GM18499 (cell line): ENCODE measurements around the gene MACROD2.

ENCODE experiments used
- ATAC-seq: cut with Tn5 transposase; IDR thresholded peaks from one replicate; pipeline ENCODE4 v1.9.1; 2021; ENCODE audit warnings: moderate number of reproducible peaks; ENCODE audit not compliant: insufficient read depth, unreplicated experiment

MACROD2 gene

DNA sequence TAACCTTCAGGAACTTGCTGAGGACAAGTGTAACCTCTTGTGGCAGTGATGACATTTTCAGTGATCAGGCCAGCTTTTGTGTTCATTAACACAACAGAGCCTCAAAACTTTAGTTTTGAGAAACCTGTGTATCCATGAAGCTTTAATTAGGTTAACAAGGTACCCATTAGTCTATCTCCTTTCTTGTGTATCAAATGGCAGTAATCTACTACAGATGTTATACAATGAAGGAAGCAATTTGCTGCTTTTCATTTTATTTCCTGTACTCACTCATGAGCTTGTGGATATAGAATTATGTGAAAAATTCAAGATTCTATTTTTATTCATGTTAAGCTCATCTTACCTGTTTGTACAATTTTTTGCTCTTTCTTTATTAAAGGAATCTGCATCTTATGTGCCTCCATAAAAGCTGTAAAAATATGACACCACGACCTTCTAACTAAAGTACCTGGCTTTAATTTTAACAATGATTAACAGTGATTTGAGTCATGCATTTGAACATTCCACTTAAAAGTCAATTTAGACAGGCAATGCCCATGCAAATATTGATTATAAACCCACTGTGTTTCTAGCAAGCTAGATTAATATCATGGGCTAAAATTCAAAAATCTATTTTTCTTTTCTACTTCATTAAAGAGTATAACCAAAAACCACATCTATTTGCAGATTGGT lies 1680.6 kb downstream of the MACROD2 start:
- no peak for ATAC-seq

DNA sequence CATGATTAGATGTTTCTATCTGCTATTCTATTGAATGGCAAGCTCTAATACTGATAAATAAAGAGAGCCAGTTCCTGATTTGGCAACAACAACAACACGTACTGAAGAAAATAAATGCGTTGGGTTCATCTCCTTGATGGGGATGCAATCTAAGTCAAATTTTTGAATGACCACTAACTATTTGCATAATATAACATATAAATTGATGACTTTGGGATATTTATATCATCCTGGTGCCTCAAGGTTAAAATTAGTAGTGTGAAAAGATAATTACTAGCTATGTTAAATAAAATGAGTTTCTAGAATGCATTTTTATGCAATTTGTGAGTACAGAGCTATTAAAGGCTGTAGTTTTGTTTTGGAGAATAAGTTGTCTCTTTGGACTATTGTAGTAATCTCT lies 1681.5 kb downstream of the MACROD2 start:
- ATAC-seq: no peak

DNA sequence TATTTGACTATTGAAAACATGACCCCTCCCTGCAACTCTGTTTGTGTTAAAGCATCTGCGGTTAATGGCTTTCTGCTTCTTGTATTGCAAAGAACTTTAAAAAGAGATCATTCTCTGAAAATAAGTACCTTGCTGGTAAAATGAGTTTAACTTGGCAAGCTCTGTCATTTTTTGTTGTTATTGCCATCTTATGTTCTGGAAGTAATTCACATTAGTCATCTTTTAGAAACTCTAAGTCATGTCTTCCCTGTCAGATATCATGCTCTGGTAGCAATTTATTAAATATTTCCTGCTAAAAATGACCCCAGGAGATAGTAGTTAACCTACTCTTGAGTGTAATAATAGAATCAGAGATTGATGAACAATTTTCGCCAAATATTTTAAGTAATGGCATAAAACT lies 1687.4 kb downstream of the MACROD2 start:
- no peak for ATAC-seq

DNA sequence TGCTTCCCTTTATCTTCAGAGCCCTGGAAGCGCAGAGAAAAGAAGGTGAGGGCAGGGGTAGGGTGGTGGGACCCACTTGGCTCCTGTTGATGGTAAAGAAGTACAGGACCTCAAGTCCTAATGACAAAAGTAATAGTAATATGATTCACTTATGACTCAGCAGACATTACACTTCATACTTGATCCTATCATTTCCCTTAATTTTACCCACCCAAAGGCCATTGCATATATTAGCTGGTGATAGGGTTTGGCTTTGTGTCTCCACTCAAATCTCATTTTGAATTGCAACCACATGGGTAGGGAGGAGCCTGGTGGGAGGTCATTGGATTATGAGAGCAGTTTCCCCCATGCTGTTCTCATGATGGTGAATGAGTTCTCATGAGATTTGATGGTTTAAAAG lies 1697.3 kb downstream of the MACROD2 start:
- no peak for ATAC-seq

DNA sequence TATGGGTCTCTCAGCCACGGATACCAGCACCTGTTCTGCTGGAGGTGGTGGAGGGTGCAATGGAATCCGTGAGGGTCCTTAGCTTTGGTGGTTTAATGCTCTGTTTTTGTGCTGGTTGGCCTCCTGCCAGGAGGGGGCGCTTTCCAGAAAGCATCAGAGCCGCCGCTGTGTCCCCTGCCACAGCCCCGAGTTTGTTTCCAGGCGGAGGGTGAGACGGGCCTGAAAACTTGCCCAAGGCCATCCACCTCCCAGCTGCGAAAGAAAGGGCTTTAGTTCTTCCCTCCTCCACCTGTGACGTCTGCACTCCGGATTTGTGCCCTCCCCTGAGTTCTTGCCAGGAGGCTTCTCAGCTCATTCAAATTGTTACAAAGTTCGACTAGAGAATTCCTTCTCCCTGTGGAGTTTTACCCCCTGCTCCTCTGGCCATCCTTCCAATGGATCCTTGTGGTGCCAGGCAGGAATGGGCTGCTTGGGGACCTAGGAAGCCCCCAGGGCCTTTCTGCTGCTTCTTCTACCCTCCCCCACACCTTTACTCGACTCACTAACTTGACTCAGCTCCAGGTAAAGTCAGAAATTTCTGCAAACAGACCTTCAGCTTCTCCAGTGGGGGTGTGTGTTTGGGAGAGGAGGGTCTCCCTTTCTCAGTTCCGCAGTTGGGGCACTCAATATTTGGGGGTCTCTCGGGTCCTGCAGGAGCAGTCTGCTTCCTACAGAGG lies 1704.3 kb downstream of the MACROD2 start:
- no peak for ATAC-seq

DNA sequence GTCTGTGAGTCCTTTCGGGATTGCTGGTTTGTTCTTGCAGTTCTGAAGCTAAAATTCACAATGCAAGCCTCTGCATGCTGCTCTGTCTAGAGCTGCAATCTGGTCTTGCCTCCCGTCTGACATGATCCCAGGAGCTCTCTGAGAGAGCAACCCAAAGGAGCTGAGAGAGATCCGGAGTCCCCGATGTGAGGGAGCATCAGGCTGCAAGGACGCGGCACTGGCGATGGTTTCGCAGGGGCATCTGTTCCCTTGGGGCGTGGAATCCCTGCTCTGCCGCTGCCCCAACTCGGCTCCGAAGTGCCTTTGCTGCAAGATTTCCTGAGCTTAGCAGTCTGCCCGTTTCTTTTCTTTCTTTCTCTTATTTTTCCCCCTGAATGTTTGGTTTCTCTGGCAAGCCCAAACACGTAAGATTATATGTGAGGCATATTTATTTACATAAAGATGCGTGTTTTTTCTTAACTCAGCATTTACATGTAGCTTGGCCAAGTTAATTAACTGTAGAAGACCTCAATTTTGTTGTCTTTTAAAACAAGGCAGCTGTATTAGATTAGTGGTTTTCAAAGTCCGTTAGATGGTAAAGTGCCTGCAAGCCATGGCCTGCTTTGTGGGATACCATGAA lies 1704.9 kb downstream of the MACROD2 start:
- no peak for ATAC-seq

DNA sequence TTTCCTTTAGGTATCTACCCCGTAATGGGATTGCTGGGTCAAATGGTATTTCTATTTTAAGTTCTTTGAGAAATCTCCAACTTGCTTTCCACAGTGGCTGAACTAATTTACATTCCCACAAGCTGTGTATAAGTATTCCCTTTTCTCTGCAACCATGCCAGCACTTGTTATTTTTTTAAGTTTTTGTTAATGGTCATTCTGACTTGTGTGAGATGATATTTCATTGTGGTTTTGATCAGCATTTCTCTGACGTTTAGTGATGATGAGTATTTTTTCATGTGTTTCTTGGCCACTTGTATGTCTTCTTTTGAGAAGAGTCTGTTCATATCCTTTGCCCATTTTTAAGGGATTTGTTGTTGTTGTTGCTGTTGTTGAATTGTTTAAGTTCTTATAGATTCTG lies 1706.8 kb downstream of the MACROD2 start:
- ATAC-seq: no peak

DNA sequence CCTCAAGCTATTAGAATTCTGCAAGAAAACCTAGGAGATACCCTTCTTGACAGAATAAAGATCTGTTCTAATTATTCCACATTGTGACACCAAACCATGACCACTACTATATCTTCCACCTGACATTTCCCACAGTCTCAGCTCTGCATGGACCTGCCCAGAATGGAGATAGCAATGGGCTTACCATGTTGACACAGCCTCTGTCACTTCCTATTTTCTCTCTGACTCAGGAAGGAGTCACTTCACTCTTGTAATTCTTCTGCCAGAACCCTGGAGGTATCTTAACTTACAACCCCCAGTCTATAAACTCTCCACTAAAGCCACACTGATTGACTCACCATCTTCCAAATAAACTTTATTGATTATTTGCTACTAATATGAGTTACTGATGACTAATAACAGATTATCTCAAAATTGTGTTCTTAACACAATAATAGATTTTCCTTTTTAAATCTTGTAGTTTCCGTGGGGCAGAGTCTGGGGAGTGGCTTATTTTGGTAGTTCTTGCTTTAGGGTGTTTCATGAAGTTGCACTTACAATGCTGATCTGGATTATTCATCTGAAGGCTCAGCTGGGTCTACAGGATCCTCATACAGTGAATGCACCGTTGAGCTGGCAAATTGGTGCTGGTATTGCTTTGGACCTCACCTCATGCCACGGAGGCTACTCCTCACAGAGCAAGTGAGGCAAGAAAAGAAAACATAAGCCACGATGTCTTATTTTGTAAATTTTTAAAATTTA lies 1708.0 kb downstream of the MACROD2 start:
- ATAC-seq: no peak

DNA sequence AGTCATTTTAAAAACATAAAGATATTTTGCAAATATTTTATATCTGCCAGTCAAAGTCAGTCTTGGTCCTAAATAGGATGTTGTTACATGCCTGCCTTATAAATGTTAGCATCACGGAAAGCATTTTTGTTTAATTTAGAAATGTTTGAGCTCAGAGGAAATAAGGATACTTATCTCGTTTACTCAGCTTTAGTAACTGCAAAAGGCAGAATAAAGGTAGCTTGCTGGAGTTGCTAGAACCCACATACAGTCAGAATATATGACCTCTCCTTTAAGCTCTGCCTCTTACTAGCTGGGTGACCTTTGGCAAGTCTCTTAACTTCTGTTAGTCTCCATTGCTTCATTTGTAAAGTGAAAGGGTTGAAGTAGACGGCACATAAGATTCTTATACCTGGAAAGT lies 1710.7 kb downstream of the MACROD2 start:
- ATAC-seq: no peak

DNA sequence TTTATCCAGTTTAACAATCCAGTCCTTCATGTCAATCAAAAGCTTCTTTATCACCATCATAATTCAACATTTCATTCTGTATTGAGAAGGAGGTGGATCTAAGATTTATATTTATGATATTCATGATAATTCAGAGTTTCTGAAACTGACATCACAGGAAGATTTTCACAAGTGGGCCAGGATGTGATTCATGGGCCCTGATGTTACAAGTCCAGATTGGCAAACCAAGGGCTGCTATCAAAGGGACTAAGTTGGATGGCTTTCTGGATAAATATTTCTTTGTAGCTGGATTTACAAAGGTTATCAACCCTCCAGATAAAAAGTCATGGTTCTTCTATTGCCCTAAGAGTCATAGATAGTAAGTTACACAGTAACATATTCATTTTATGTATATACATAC lies 1711.4 kb downstream of the MACROD2 start:
- no peak for ATAC-seq

DNA sequence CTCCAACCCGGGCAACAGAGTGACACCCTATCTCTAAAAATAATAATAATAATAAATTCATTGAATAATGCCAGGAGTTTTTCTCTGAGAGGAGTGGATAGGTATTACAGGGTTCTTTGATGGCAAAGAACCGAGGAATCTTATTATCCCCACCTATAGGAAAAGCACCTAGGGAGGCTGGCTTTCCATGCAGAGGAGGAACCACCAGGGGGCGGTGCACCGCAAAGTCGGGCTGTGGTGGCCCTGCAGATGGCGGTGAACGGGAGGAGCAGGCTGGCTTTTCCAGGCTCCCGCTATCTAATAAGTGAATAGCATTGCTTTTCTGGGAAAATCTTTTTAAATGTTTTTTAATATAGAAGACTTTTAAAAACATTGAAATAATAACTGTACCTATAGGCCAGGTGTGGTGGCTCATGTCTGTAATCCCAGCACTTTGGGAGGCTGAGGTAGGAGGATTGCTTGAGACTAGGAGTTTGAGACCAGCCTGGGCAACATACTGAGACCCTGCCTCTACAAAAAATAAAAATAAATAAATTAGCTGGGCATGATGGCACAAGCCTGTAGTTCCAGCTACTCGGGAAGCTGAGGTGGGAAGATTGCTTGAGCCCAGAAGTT lies 1713.8 kb downstream of the MACROD2 start:
- ATAC-seq: no peak

DNA sequence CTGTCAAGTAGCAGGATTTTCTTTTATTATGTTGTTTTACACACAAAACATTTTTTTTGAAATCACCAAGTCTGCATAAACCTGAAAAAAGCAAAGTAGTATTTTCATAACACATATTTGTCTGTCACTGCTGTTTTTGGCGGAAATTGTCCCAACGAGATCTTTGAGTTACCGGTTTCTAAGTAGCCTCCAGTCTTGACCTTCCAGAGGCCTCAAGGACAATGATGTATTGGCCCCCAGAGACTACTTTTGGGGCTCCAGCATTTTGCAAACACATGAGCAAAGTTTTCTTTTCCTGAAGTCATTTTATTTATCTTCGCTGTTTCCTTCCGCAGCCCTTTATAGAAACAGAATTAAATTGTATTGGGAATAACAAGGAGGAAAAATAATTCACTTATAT lies 1715.3 kb downstream of the MACROD2 start:
- no peak for ATAC-seq

DNA sequence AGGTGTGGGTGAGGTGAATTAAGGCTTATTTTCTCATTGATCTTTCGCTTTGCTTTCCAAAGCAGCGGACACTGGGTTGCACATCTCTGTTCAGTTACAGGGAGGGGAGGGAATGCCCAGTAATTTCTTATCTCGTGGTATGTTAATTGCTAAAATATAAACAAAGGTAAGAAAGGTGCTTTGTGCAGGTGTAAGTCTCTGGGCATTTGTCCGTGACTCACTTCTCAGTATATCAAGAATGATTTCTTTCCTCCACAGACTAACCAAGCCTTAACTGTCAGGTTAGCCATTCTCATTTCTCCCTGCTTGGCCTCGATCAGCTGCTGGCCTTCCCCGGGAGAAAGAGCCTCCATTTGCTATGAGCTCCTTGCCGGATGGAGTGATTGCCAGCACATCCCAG lies 1715.9 kb downstream of the MACROD2 start:
- ATAC-seq: no peak

DNA sequence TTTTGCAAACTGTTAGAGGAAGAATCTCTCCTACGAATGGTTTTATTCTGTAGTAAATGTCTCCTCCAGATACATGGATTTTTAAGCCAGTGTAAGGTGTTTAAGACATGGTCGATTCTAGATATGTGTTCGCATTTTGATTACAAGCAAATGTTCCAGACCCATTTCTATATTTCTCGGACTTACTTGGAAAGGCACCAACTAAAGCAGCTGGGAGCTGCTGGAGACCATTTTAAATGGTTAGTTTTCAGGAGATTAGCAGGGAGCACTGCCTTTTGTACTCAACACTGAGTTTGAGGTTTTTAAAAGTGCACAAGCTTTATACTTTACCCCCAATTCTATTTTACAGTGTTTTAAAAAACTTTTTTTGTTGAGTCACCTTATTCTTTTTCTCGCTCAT lies 1720.9 kb downstream of the MACROD2 start:
- no peak for ATAC-seq

DNA sequence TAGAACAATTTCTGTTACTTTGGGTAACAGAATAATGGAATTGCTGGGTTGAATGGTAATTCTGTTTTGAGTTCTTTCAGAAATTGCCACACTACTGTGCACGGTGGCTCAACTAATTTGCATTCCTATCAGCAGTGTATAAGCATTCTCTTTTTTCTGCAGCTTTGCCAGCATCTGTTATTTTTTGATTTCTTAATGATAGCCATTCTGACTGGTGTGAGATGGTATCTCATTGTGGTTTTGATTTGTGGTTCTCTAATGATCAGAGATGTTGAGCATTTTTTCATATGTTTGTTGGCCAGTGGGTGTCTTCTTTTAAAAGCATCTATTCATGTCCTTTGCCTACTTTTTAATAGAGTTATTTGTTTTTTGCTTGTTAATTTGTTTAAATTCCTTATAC lies 1731.1 kb downstream of the MACROD2 start:
- no peak for ATAC-seq

DNA sequence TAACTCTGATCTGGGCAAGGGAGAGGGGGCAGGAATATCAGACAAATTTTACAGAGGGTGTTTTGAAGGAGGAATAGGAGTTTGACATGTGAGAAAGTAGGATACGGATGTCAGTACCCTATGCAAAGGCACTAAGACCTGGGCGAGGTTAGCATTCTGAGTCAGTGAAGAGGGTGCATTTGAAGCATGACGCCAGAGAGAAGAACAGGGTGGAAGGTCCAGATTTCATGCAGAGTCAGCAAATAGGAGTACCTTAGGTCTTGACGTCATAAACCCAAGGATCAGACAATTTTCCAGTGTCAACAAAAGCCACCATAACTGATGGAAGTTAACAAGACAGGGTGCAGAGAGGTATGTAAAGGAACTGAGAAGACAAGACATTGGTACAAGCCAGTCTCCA lies 1738.7 kb downstream of the MACROD2 start:
- no peak for ATAC-seq

DNA sequence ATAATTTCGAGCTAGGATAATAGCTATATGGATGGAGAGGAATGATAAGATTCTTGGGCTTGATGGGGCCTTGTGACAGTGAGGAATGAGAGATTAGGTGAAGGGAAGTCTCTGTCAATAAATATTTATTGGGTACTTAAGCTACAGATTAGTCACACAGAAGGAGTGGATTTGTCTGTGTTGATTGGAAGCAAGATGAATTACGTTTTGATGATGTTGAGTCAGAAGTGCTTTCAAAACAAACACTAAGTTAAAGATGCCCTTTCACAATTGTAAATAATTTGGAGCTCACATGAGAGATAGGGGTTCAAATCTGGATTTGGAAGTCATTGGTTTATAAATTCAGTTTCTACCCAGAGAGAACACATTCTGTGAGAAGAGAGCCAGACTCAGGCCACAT lies 1743.7 kb downstream of the MACROD2 start:
- no peak for ATAC-seq

DNA sequence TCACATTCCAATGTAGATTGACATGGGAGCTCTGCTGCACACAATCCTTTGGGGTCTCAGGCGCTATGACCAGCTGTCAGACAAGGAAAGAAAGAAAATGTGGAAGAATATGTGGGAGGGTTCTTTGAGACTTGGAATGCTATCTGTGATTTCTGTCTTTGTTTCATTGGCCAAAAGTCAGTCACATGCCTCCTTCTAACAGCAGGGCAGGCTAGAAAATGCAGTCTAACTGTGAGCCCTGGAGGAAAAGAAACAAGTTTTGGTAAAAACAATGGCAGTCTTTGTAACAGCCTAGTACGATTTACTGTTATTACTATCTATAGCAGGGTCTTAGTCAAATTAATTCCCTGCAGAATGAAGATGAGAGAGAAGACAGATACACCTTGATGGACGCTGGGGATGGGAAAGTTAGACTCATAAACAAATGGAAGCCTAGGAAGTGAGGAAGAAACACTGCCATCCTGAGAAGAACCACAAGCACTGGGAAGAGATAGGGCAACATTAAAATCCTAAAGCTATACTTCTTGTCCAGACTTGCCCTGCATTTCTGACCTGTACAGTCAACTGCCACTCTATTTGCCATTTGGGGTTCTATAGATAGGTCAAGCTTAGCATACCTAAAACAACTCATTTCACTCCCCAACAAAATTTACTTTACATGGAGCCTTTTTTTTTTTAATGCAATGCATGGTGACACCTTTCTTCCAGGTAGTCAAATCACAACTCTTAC lies 1744.9 kb downstream of the MACROD2 start:
- no peak for ATAC-seq

DNA sequence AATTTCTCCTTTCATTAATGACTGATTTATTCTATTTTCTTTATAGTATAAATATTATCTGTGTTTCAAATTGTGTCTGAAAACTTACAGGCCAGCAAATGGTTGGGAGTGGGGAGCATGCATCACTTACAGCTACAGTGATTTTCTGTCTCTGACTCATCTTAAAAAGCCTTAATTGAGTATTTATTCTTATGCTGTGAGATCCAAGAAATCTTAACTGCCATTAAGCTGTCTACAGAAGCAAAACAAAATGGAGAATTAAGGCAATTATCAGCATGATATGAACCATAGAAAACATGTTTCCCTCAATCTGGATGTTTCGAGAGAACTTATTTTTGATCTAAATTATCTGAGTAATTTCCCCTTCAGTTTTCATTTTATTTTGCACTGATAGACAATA lies 1746.8 kb downstream of the MACROD2 start:
- ATAC-seq: no peak

DNA sequence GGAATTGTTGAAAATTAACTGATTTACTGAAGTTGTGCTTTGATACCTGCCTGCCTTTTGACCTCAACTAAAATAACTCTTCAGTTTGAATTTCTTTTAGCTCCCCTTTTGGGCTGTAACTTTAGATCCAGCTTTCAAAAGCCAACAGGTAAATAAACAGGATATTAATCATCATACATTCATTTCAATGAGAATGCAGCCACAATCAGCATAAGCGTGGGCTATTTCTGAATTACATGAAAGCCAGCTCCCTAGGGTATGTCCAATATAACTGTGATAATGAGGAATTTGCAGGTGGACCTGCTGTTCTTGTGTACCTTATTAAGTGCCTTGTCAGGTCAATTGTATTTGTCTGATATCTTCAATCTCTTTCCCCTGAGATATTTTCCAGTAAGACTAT lies 1747.3 kb downstream of the MACROD2 start:
- no peak for ATAC-seq
